Inflammatory macrophage treated with lipopolysaccharide for 1 hour (primary cell): ENCODE measurements around the gene PANK4.
"Not testable (repeated sequence)": the region's sequence is repeated elsewhere in the genome, so short reads cannot be mapped to it uniquely, and the experiment has no call there.

Source experiments
- DNase-seq, 2 donors: peaks; one replicate each; pipeline ENCODE4 v3.0.0-alpha.2; 2020 to 2022

Gene PANK4

GRCh38 chr1:2558420-2558819 is 32.0 kb upstream of the PANK4 start:
- DNase-seq, result no peak

- no peak for DNase-seq
Observed at GRCh38 chr1:2557482-2558400, 31.3 kb upstream of the PANK4 start.

GRCh38 chr1:2556678-2557481 is 30.5 kb upstream of the PANK4 start:
- DNase-seq, result peak in 1 of 2 donors; percentile 27

- peak; percentile 72 to 80 for DNase-seq
Observed at GRCh38 chr1:2556277-2556677, 29.9 kb upstream of the PANK4 start, which contains the start of gene TNFRSF14. Gene TNFRSF14 (plus strand): TSS chr1:2556371. CDS start chr1:2556665, 294 bp downstream.

- peak; percentile 72 to 85 for DNase-seq
Observed at GRCh38 chr1:2555634-2556276, 29.4 kb upstream of the PANK4 start.

GRCh38 chr1:2554621-2555387 is 28.4 kb upstream of the PANK4 start:
- DNase-seq, result peak; percentile 30 to 39

GRCh38 chr1:2553871-2554620 is 27.6 kb upstream of the PANK4 start:
- no peak for DNase-seq

- not testable (repeated sequence) for DNase-seq
Observed at GRCh38 chr1:2553076-2553475, 26.7 kb upstream of the PANK4 start.

- DNase-seq, result no peak
Observed at GRCh38 chr1:2552189-2552588, 25.8 kb upstream of the PANK4 start.

GRCh38 chr1:2551544-2551943 is 25.1 kb upstream of the PANK4 start:
- not testable (repeated sequence) for DNase-seq

GRCh38 chr1:2550309-2550861 is 24.0 kb upstream of the PANK4 start:
- not testable (repeated sequence) for DNase-seq

- not testable (repeated sequence) for DNase-seq
Observed at GRCh38 chr1:2549367-2550029, 23.1 kb upstream of the PANK4 start.

GRCh38 chr1:2548068-2548589 is 21.7 kb upstream of the PANK4 start:
- peak; percentile 73 to 89 for DNase-seq

- peak; percentile 18 to 78 for DNase-seq
Observed at GRCh38 chr1:2547210-2548067, 21.0 kb upstream of the PANK4 start.

GRCh38 chr1:2546515-2547209 is 20.3 kb upstream of the PANK4 start:
- peak; percentile 69 to 88 for DNase-seq

GRCh38 chr1:2545754-2546514 is 19.5 kb upstream of the PANK4 start:
- DNase-seq, result peak; percentile 61 to 62

- DNase-seq, result no peak
Observed at GRCh38 chr1:2544875-2545640, 18.7 kb upstream of the PANK4 start.
